HepG2 (cell line): ENCODE results near the gene ESRRG. TPM values are rescaled to one million over a fixed set of nuclear protein-coding genes. Genes with fewer than 3 reads are reported as not detected.

Experiments used
- ATAC-seq: fragments of 200-7000 bp; cut with Tn5 transposase; 3 replicates; pipeline ENCODE4 v1.9.1; 2020; ENCODE audit warnings: mild to moderate bottlenecking, moderate library complexity
- BruUV-seq: library from RNA; stranded (reverse); fragments of 400-500 nt; replicated peaks from 2 replicates; lab custom pipeline; 2021; lab: Mats Ljungman, UMichigan
- CTCF ChIA-PET: fragments of 300-600 bp; formaldehyde crosslinking; extraction: SDS; loops from one replicate; lab custom pipeline; 2021; ENCODE audit warnings: low total read pairs, inconsistent platforms, low intra/inter-chr PET ratio; lab: Yijun Ruan, JAX
- POLR2A ChIA-PET: fragments of 350-600 bp; sonication (Branson Sonifier 250); formaldehyde crosslinking; loops from one replicate; lab custom pipeline; 2020; ENCODE audit warnings: antibody characterized with exemption, inconsistent platforms; lab: Yijun Ruan, JAX
- DNase-seq: peaks from one replicate; pipeline ENCODE4 v3.0.0-alpha.2; 2015; ENCODE audit warnings: low spot score
- FAIRE-seq: peaks from 3 replicates; lab custom pipeline; 2011; peaks lifted over from hg19 to GRCh38; lab: Jason Lieb, UNC
- H2AFZ ChIP-seq: one replicate; pipeline ENCODE4 v1.6.1; 2011; ENCODE audit warnings: low read length, inconsistent platforms
- H3K27ac ChIP-seq: fragments of 300-600 bp; 3 replicates; pipeline ENCODE4 v1.8.0; 2011; ENCODE audit warnings: mixed run types, mild to moderate bottlenecking, mixed read lengths, low read length, inconsistent platforms; ENCODE audit not compliant: insufficient read depth; ENCODE audit errors: extremely low read length
- H3K27me3 ChIP-seq, 2 experiments: fragments of 200-600 bp in 1 of 2; 2 replicates in 1 of 2; 3 replicates in 1 of 2; pipeline versions ENCODE4 v1.6.0 to v1.8.0; 2011; ENCODE audit warnings: low read length in 2 of 2, mild to moderate bottlenecking in 2 of 2, moderate library complexity in 2 of 2, inconsistent platforms in 1 of 2; ENCODE audit not compliant: insufficient read depth in 2 of 2, control insufficient read depth in 1 of 2
- H3K36me3 ChIP-seq, 2 experiments: fragments of 200-600 bp in 1 of 2; replicated peaks in 1 of 2; 2 replicates in 1 of 2; 3 replicates in 1 of 2; pipeline versions ENCODE4 v1.5.1 to v1.8.0; 2011; ENCODE audit warnings: low read length in 2 of 2, inconsistent platforms in 1 of 2; ENCODE audit not compliant: insufficient read depth in 2 of 2, control insufficient read depth in 1 of 2
- H3K4me1 ChIP-seq: 2 replicates; pipeline ENCODE4 v1.5.1; 2012; ENCODE audit warnings: low read length, inconsistent platforms; ENCODE audit not compliant: insufficient read depth
- H3K4me2 ChIP-seq: 2 replicates; pipeline ENCODE4 v1.6.0; 2011; ENCODE audit warnings: low read depth, low read length, inconsistent platforms
- H3K4me3 ChIP-seq, 3 experiments: fragments of 200-600 bp in 1 of 3; sonication (generic), shearing (Covaris generic) in 1 of 3; replicated peaks in 1 of 3; 2 replicates each; pipeline ENCODE4 v1.5.1; 2011 to 2016; ENCODE audit warnings: low read length in 3 of 3, inconsistent platforms in 2 of 3, low read depth in 2 of 3, mild to moderate bottlenecking in 2 of 3, control low read depth in 1 of 3, mixed read lengths in 1 of 3; ENCODE audit not compliant: insufficient read depth in 1 of 3
- H3K79me2 ChIP-seq: one replicate; pipeline ENCODE4 v1.6.1; 2011; ENCODE audit warnings: low read length, inconsistent platforms; ENCODE audit not compliant: insufficient read depth
- H3K9ac ChIP-seq: 2 replicates; pipeline ENCODE4 v1.6.0; 2011; ENCODE audit warnings: mild to moderate bottlenecking, low read depth, low read length, inconsistent platforms; ENCODE audit not compliant: insufficient read depth
- H3K9me3 ChIP-seq: 2 replicates; pipeline ENCODE4 v1.5.1; 2012; ENCODE audit warnings: mild to moderate bottlenecking, low read length
- H4K20me1 ChIP-seq: 2 replicates; pipeline ENCODE4 v1.6.0; 2011; ENCODE audit warnings: inconsistent platforms, mild to moderate bottlenecking, low read length, moderate library complexity; ENCODE audit not compliant: insufficient read depth
- CSRNP2 ChIP-seq: sonication (generic); formaldehyde crosslinking; conservative IDR thresholded peaks from 2 replicates; pipeline ENCODE4 v1.8.0; 2022; ENCODE audit warnings: low read depth, missing genetic modification reagents
- DNMT3B ChIP-seq: conservative IDR thresholded peaks from 2 replicates; pipeline ENCODE4 v1.6.1; 2016; ENCODE audit warnings: missing biosample characterization, control low read depth
- E2F5 ChIP-seq: sonication (generic); formaldehyde crosslinking; conservative IDR thresholded peaks from 2 replicates; pipeline ENCODE4 v1.4.0; 2020; ENCODE audit warnings: missing genetic modification reagents
- GATA4 ChIP-seq: sonication (generic); IDR thresholded peaks from 2 replicates; pipeline ENCODE4 v1.6.1; 2016; ENCODE audit warnings: antibody characterized with exemption, low read depth, borderline replicate concordance
- KLF16 ChIP-seq, 2 experiments: sonication (generic) in 1 of 2; formaldehyde crosslinking in 1 of 2; IDR thresholded peaks; 2 replicates each; pipeline versions ENCODE4 v1.6.1 to v1.8.0; 2016 to 2023; ENCODE audit warnings: missing genetic modification reagents in 2 of 2, missing compliant biosample characterization in 1 of 2
- MIER2 ChIP-seq: IDR thresholded peaks from 2 replicates; pipeline ENCODE4 v1.6.1; 2016; ENCODE audit warnings: missing biosample characterization, missing genetic modification reagents
- NBN ChIP-seq: fragments of 450-650 bp; conservative IDR thresholded peaks from 2 replicates; pipeline ENCODE4 v1.6.1; 2017
- SMAD1 ChIP-seq: sonication (generic); formaldehyde crosslinking; IDR thresholded peaks from 2 replicates; pipeline ENCODE4 v1.4.0; 2020; ENCODE audit warnings: missing genetic modification reagents, low read depth, mild to moderate bottlenecking, borderline replicate concordance
- SOX5 ChIP-seq: IDR thresholded peaks from 2 replicates; pipeline ENCODE4 v1.6.1; 2016; ENCODE audit warnings: borderline replicate concordance
- SP4 ChIP-seq: sonication (generic); formaldehyde crosslinking; IDR thresholded peaks from 2 replicates; pipeline ENCODE4 v1.8.1; 2023; ENCODE audit warnings: mild to moderate bottlenecking, missing genetic modification reagents
- ZBTB14 ChIP-seq: sonication (generic); formaldehyde crosslinking; IDR thresholded peaks from 2 replicates; pipeline ENCODE4 v1.4.0; 2020; ENCODE audit warnings: missing genetic modification reagents
- ZFP82 ChIP-seq: sonication (generic); formaldehyde crosslinking; IDR thresholded peaks from 2 replicates; pipeline ENCODE4 v1.5.1; 2020; ENCODE audit warnings: mild to moderate bottlenecking, missing genetic modification reagents, borderline replicate concordance
- ZNF430 ChIP-seq: sonication (generic); formaldehyde crosslinking; IDR thresholded peaks from 2 replicates; pipeline ENCODE4 v1.9.0; 2021; ENCODE audit warnings: mild to moderate bottlenecking, missing genetic modification reagents
- ZNF547 ChIP-seq: sonication (generic); formaldehyde crosslinking; IDR thresholded peaks from 2 replicates; pipeline ENCODE4 v1.5.1; 2020; ENCODE audit warnings: mild to moderate bottlenecking, missing genetic modification reagents
- ZNF773 ChIP-seq: sonication (generic); formaldehyde crosslinking; IDR thresholded peaks from 2 replicates; pipeline ENCODE4 v1.4.0; 2020; ENCODE audit warnings: missing genetic modification reagents, borderline replicate concordance
- WGBS: methylation state at CpG from one replicate; pipeline ENCODE4 v1.1.6; 2017; ENCODE audit warnings: low lambda C conversion rate; 5-methylcytosine and 5-hydroxymethylcytosine counted together
- in situ Hi-C: cut with HindIII; loops from 2 replicates; pipeline ENCODE4 v1.10.0; 2017; ENCODE audit warnings: low pct_unique_long_range_greater_than_20kb; ENCODE audit not compliant: extremely low pct_ligation_motif_present
- intact Hi-C: fragments of 100-400 bp; cut with micrococcal nuclease; formaldehyde crosslinking; loops from one replicate; pipeline ENCODE4 v1.10.0; 2022; ENCODE audit not compliant: unreplicated experiment
- polyA plus RNA-seq, 8 experiments: library from polyadenylated mRNA; depleted of rRNA in 3 of 8; stranded (reverse) in 7 of 8; unstranded in 1 of 8; fragments of >200 nt; fragmentation: Illumina TruSeq in 4 of 8; extraction: Trizol in 4 of 8; gene quantifications; 2 replicates each; pipeline versions ENCODE4 v1.2.1 to v1.2.3, GENCODE V29; 2011 to 2016; ENCODE audit warnings: low read depth in 4 of 8, missing spikeins in 1 of 8, mixed read lengths in 1 of 8; ENCODE audit not compliant: insufficient read depth in 1 of 8
- total RNA-seq, 5 experiments: library from RNA; depleted of rRNA; stranded (reverse); fragments of >200 nt; fragmentation: Illumina TruSeq; extraction: Trizol; gene quantifications; 2 replicates each; pipeline ENCODE4 v1.2.3, GENCODE V29; 2016; ENCODE audit warnings: low read depth in 1 of 5
- TF ChIP-seq, protein P1 (sequence below): IDR thresholded peaks from 2 replicates; pipeline ENCODE4 v1.6.1; 2016
- TF ChIP-seq, protein P2 (sequence below): sonication (generic); formaldehyde crosslinking; IDR thresholded peaks from 2 replicates; pipeline ENCODE4 v1.5.1; 2020; ENCODE audit warnings: missing genetic modification reagents, mild to moderate bottlenecking, borderline replicate concordance
- TF ChIP-seq, protein P3 (sequence below): sonication (generic); formaldehyde crosslinking; IDR thresholded peaks from 2 replicates; pipeline ENCODE4 v1.5.0; 2020; ENCODE audit warnings: missing genetic modification reagents

Gene ESRRG
- total and polyA plus RNA-seq, 2 of the 13 experiments (the other 11 are each of a cell fraction or from before 2014, with no cell fraction given), result not detected

GRCh38 chr1:216757110-216757509 lies 33.9 kb upstream of the ESRRG start:
- Histone ChIP-seq H3K27me3 (no peaks in the 10 kb centered on the region), H4K20me1 (no peaks in the 10 kb centered on the region), H3K9ac (no peak overlapping the region), H3K4me1 (no peaks in the 10 kb centered on the region), H3K4me2 (no peak overlapping the region), H3K4me3 (no peak overlapping the region), H2AFZ (no peak overlapping the region), H3K27ac (no peak overlapping the region), H3K79me2 (no peaks in the 10 kb centered on the region), H3K9me3 (no peaks in the 10 kb centered on the region), H3K36me3 (no peaks in the 10 kb centered on the region)
- in situ Hi-C loops (no loop called here), intact Hi-C loops (no loop called here)
- POLR2A ChIA-PET, result no interaction called here
- DNase-seq, result no peak
- no peak for ATAC-seq
- FAIRE-seq, result no peak
- CTCF ChIA-PET, result no interaction called here
- WGBS, result 0% methylated on average over 1 of the region's 1 CpG
- no TSS peak for BruUV-seq
- no peak for TF ChIP-seq CSRNP2 (CRISPR knock-in tag)
- TF ChIP-seq SP4 (CRISPR knock-in tag), result no peak
- no peak for TF ChIP-seq ZNF547 (CRISPR knock-in tag)
- TF ChIP-seq, protein P1, sequence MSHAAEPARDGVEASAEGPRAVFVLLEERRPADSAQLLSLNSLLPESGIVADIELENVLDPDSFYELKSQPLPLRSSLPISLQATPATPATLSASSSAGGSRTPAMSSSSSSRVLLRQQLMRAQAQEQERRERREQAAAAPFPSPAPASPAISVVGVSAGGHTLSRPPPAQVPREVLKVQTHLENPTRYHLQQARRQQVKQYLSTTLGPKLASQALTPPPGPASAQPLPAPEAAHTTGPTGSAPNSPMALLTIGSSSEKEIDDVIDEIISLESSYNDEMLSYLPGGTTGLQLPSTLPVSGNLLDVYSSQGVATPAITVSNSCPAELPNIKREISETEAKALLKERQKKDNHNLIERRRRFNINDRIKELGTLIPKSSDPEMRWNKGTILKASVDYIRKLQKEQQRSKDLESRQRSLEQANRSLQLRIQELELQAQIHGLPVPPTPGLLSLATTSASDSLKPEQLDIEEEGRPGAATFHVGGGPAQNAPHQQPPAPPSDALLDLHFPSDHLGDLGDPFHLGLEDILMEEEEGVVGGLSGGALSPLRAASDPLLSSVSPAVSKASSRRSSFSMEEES (CRISPR knock-in tag), result no peak
- TF ChIP-seq NBN, result no peak
- TF ChIP-seq MIER2 (CRISPR knock-in tag), result no peak
- TF ChIP-seq E2F5 (CRISPR knock-in tag), result no peak
- TF ChIP-seq GATA4, result no peak
- no peak for TF ChIP-seq SMAD1 (CRISPR knock-in tag)
- TF ChIP-seq ZNF773, result no peak
- TF ChIP-seq, protein P2, sequence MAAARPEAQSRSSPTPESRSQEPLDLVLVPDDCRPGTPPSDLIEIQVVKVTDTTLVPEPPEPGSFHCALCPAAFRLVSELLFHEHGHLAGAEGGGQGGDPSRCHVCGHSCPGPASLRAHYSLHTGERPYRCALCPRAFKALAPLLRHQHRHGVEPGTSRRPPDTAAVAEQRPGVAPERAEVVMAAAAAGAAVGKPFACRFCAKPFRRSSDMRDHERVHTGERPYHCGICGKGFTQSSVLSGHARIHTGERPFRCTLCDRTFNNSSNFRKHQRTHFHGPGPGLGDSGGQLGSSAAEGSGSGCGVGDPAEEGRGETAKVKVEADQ, result no peak
- no peak for TF ChIP-seq ZBTB14 (CRISPR knock-in tag)
- TF ChIP-seq, protein P3, sequence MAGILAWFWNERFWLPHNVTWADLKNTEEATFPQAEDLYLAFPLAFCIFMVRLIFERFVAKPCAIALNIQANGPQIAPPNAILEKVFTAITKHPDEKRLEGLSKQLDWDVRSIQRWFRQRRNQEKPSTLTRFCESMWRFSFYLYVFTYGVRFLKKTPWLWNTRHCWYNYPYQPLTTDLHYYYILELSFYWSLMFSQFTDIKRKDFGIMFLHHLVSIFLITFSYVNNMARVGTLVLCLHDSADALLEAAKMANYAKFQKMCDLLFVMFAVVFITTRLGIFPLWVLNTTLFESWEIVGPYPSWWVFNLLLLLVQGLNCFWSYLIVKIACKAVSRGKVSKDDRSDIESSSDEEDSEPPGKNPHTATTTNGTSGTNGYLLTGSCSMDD, result no peak
- TF ChIP-seq ZNF430 (CRISPR knock-in tag), result no peak
- TF ChIP-seq KLF16 (CRISPR knock-in tag; IDR thresholded peaks at IDR 0.05), result no peak
- TF ChIP-seq SOX5 (CRISPR knock-in tag), result no peak
- no peak for TF ChIP-seq ZFP82 (CRISPR knock-in tag)
- no peak for TF ChIP-seq DNMT3B (CRISPR knock-in tag)
